B cell (primary cell): Measurements from ENCODE around the gene TRPM7. TPM values are rescaled to one million over a fixed set of nuclear protein-coding genes. Genes with fewer than 3 reads are reported as not detected.

Experiments
- ATAC-seq: fragments of 200-7000 bp; cut with Tn5 transposase; one replicate; pipeline ENCODE4 v1.10.0; 2021; ENCODE audit warnings: low read depth, mild to moderate bottlenecking, moderate number of reproducible peaks, moderate library complexity
- CTCF ChIA-PET: fragments of 350-600 bp; sonication (Branson Sonifier 250); formaldehyde crosslinking; loops from one replicate; lab custom pipeline; 2021; ENCODE audit warnings: antibody characterized with exemption, inconsistent platforms; lab: Charles Lee
- POLR2A ChIA-PET: fragments of 350-600 bp; sonication (Branson Sonifier 250); formaldehyde crosslinking; loops from one replicate; lab custom pipeline; 2021; ENCODE audit warnings: antibody characterized with exemption; lab: Charles Lee
- DNase-seq: peaks from one replicate; pipeline ENCODE4 v3.0.0; 2013
- H2AFZ ChIP-seq: 2 replicates; pipeline ENCODE4 v1.6.1; 2012; ENCODE audit warnings: mild to moderate bottlenecking, low read depth, low read length; ENCODE audit not compliant: insufficient read depth, poor library complexity, severe bottlenecking
- H3K27ac ChIP-seq, 2 donors: 1 replicate in 1 of 2; 2 replicates in 1 of 2; pipeline ENCODE4 v1.5.1; 2012 to 2013; ENCODE audit warnings: low read length in 2 of 2, mild to moderate bottlenecking in 2 of 2, moderate library complexity in 1 of 2
- H3K27me3 ChIP-seq, 4 experiments: fragments of 200-600 bp in 1 of 4; sonication (generic) in 1 of 4; replicated peaks in 1 of 4; 1 replicate in 2 of 4; 2 replicates in 2 of 4; pipeline versions ENCODE4 v1.6.1 to v1.7.0; 2013 to 2016; ENCODE audit warnings: low read length in 3 of 4, mild to moderate bottlenecking in 2 of 4, mixed read lengths in 1 of 4, moderate library complexity in 1 of 4; ENCODE audit not compliant: insufficient read depth in 4 of 4, control insufficient read depth in 3 of 4; ENCODE audit errors: control extremely low read depth in 1 of 4
- H3K36me3 ChIP-seq, 2 experiments: replicated peaks in 1 of 2; 1 replicate in 1 of 2; 2 replicates in 1 of 2; pipeline versions ENCODE4 v1.6.1 to v1.7.1; 2013; ENCODE audit warnings: low read length in 1 of 2; ENCODE audit not compliant: insufficient read depth in 2 of 2, control insufficient read depth in 1 of 2; ENCODE audit errors: control extremely low read depth in 1 of 2, extremely low read depth in 1 of 2
- H3K4me1 ChIP-seq, 2 donors: fragments of 200-600 bp in 1 of 2; sonication (generic) in 1 of 2; 1 replicate in 1 of 2; 2 replicates in 1 of 2; pipeline versions ENCODE4 v1.5.1 to v1.6.1; 2013 to 2017; ENCODE audit warnings: low read length in 2 of 2; ENCODE audit not compliant: control insufficient read depth in 2 of 2, insufficient read depth in 2 of 2
- H3K4me2 ChIP-seq: replicated peaks from 2 replicates; pipeline ENCODE3; 2012; ENCODE audit warnings: mild to moderate bottlenecking, low read depth, low read length; ENCODE audit not compliant: poor library complexity, severe bottlenecking
- H3K4me3 ChIP-seq, 5 experiments: fragments of 200-600 bp in 1 of 5; sonication (generic) in 1 of 5; 1 replicate in 3 of 5; 2 replicates in 2 of 5; pipeline versions ENCODE4 v1.5.1 to v1.7.0; 2011 to 2016; ENCODE audit warnings: low read length in 4 of 5, mild to moderate bottlenecking in 4 of 5, low read depth in 2 of 5, control low read depth in 1 of 5, moderate library complexity in 1 of 5; ENCODE audit not compliant: insufficient read depth in 1 of 5; ENCODE audit errors: control extremely low read depth in 1 of 5, extremely low read depth in 1 of 5
- H3K79me2 ChIP-seq: fragments of 200-600 bp; sonication (generic); one replicate; pipeline ENCODE4 v1.6.0; 2016; ENCODE audit warnings: low read length; ENCODE audit not compliant: control insufficient read depth, insufficient read depth
- H3K9ac ChIP-seq: fragments of 200-600 bp; sonication (generic); 2 replicates; pipeline ENCODE4 v1.6.1; 2017; ENCODE audit warnings: mild to moderate bottlenecking, low read length, moderate library complexity
- H3K9me3 ChIP-seq, 3 donors: one replicate each; pipeline versions ENCODE4 v1.6.1 to v1.7.1; 2013; ENCODE audit warnings: low read length in 2 of 3; ENCODE audit not compliant: control insufficient read depth in 2 of 3, insufficient read depth in 1 of 3; ENCODE audit errors: control extremely low read depth in 1 of 3
- H4K20me1 ChIP-seq: 2 replicates; pipeline ENCODE4 v1.6.0; 2012; ENCODE audit warnings: mild to moderate bottlenecking, low read length; ENCODE audit not compliant: insufficient read depth, control insufficient read depth, poor library complexity, severe bottlenecking
- H3K27ac Mint-ChIP-seq: one replicate; pipeline ENCODE4 v1.8.0; 2021; ENCODE audit warnings: mixed read lengths
- H3K27me3 Mint-ChIP-seq: one replicate; pipeline ENCODE4 v1.8.0; 2021; ENCODE audit warnings: mixed read lengths
- H3K4me1 Mint-ChIP-seq: one replicate; pipeline ENCODE4 v1.8.0; 2021; ENCODE audit warnings: mixed read lengths
- H3K4me3 Mint-ChIP-seq: one replicate; pipeline ENCODE4 v1.8.0; 2021; ENCODE audit warnings: mixed read lengths
- H3K9me3 Mint-ChIP-seq: one replicate; pipeline ENCODE4 v1.8.0; 2022; ENCODE audit warnings: mixed read lengths; ENCODE audit not compliant: insufficient read depth
- CTCF ChIP-seq: fragments of 200-600 bp; IDR thresholded peaks from one replicate; pipeline ENCODE4 v1.8.0; 2022; ENCODE audit warnings: antibody characterized with exemption, mild to moderate bottlenecking
- EZH2 ChIP-seq: IDR thresholded peaks from 2 replicates; pipeline ENCODE4 v1.6.1; 2012; ENCODE audit warnings: borderline replicate concordance, low read depth, mild to moderate bottlenecking, moderate library complexity, low read length; ENCODE audit not compliant: insufficient read depth, poor library complexity, severe bottlenecking
- WGBS: methylation state at CpG from one replicate; pipeline ENCODE4 v1.1.5; 2013; ENCODE audit warnings: missing lambda C conversion rate; ENCODE audit not compliant: insufficient coverage; 5-methylcytosine and 5-hydroxymethylcytosine counted together
- intact Hi-C: fragments of 100-400 bp; cut with micrococcal nuclease; formaldehyde crosslinking; loops from one replicate; pipeline ENCODE4 v1.10.0; 2022
- polyA plus RNA-seq: library from polyadenylated mRNA; depleted of rRNA; stranded (reverse); fragments of >200 nt; gene quantifications from 2 replicates; pipeline ENCODE4 v1.2.3, GENCODE V29; 2012
- total RNA-seq, 2 donors: library from RNA; stranded (reverse); fragments of 120-200 nt in 1 of 2; gene quantifications; 1 replicate in 1 of 2; 2 replicates in 1 of 2; pipeline versions ENCODE4 v1.2.3 to v1.2.4, GENCODE V29; 2013 to 2022

The TRPM7 gene
- total and polyA plus RNA-seq, 2 donors (not counting 1 experiment from before 2014, with no cell fraction given), result 12.5 to 77.2 TPM

GRCh38 chr15:50670115-50670514, 16.5 kb downstream of the TRPM7 start:
- Mint-ChIP-seq H3K27me3 (no peaks in the 10 kb centered on the region), H3K27ac (no peak overlapping the region), H3K9me3 (no peaks in the 10 kb centered on the region), H3K4me3 (no peak overlapping the region), H3K4me1 (peaks cover 20% of the 10 kb centered on the region)
- H3K4me2 ChIP-seq, result no peak overlapping the region
- H3K9me3 ChIP-seq, result no peaks in the 10 kb centered on the region
- H3K27me3 ChIP-seq, result no peaks in the 10 kb centered on the region
- no peaks in the 10 kb centered on the region for H3K4me1 ChIP-seq
- H3K27ac ChIP-seq, result no peak overlapping the region
- H3K79me2 ChIP-seq, result peaks cover 86% of the 10 kb centered on the region
- H3K36me3 ChIP-seq, result peaks cover 4 to 8% of the 10 kb centered on the region in 2 experiments
- H3K9ac ChIP-seq, result no peak overlapping the region
- no CpG with 5 or more reads among the region's 2 CpGs for WGBS
- no peak for DNase-seq
- CTCF ChIA-PET, result interaction anchor here (1.5 kb wide), 1 partner anchor 207 kb away, joined by 4 read pairs; no protein-coding TSS in a partner anchor
- POLR2A ChIA-PET, result no interaction called here
- no peak overlapping the region for H2AFZ ChIP-seq
- TF ChIP-seq CTCF (no peak), EZH2 (no peak)
- no peak overlapping the region for H3K4me3 ChIP-seq
- ATAC-seq, result no peak
- intact Hi-C loops, result no loop called here
- peaks cover 82% of the 10 kb centered on the region for H4K20me1 ChIP-seq

GRCh38 chr15:50669611-50670010, 17.0 kb downstream of the TRPM7 start:
- Histone ChIP-seq H3K27ac (no peak overlapping the region), H3K4me1 (no peaks in the 10 kb centered on the region), H3K4me3 (no peak overlapping the region), H4K20me1 (peaks cover 82% of the 10 kb centered on the region), H2AFZ (no peak overlapping the region), H3K4me2 (no peak overlapping the region), H3K9me3 (no peaks in the 10 kb centered on the region), H3K27me3 (no peaks in the 10 kb centered on the region), H3K36me3 (peaks cover 1 to 12% of the 10 kb centered on the region in 2 experiments), H3K9ac (no peak overlapping the region), H3K79me2 (peaks cover 86% of the 10 kb centered on the region)
- DNase-seq (no peak), ATAC-seq (no peak)
- intact Hi-C loops, result no loop called here
- Mint-ChIP-seq H3K27me3 (no peaks in the 10 kb centered on the region), H3K4me3 (no peak overlapping the region), H3K9me3 (no peaks in the 10 kb centered on the region), H3K27ac (no peak overlapping the region), H3K4me1 (peaks cover 17% of the 10 kb centered on the region)
- ChIA-PET POLR2A (interaction anchor here (0.6 kb wide), 1 partner anchor 70 kb away, joined by 7 read pairs; no protein-coding TSS in a partner anchor), CTCF (interaction anchor here (1.5 kb wide), 1 partner anchor 207 kb away, joined by 4 read pairs; no protein-coding TSS in a partner anchor)
- TF ChIP-seq EZH2 (no peak), CTCF (no peak)
- no CpG with 5 or more reads among the region's 1 CpG for WGBS
